HG02938 (cell line): ENCODE results near the gene FKBP5.

Experiments
- ATAC-seq: cut with Tn5 transposase; IDR thresholded peaks from one replicate; pipeline ENCODE4 v1.9.1; 2021; ENCODE audit warnings: mild to moderate bottlenecking, moderate library complexity; ENCODE audit not compliant: unreplicated experiment

Gene FKBP5

DNA sequence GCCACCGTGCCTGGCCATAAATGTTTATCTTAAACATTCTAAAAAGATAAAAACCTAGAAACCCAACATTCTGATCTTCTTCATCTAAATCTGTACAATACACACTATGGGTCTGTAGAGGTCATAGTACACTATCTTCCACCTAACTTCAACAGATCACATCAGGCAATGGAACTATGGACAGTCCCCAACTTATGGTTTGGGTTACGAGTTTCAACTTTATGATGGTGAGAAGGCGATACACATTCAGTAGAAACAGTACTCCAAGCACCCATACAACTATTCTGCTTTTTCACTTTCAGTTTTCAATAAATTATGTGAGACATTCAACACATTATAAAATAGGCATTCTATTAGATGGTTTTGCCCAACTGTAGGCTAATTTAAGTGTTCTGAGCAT is 23.1 kb downstream of the FKBP5 start:
- ATAC-seq, result no peak

DNA sequence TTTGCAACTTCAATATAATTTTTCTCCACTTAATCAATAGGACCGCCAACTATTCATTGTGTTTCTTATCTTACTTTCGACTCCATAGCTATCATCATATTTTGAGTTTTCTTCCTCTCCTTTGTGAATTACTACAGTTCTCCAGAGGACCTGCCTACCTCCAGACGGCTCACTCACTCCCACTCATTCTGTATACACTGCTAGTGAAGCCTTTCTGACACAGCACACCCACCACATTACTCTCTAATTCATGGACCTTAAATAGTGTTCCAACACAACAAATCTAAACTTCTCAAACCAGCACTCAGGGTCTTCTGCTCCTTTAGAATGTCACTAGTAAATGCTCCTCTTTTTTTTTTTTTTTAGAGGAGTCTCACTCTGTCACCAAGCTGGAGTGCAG is 23.8 kb downstream of the FKBP5 start:
- no peak for ATAC-seq

DNA sequence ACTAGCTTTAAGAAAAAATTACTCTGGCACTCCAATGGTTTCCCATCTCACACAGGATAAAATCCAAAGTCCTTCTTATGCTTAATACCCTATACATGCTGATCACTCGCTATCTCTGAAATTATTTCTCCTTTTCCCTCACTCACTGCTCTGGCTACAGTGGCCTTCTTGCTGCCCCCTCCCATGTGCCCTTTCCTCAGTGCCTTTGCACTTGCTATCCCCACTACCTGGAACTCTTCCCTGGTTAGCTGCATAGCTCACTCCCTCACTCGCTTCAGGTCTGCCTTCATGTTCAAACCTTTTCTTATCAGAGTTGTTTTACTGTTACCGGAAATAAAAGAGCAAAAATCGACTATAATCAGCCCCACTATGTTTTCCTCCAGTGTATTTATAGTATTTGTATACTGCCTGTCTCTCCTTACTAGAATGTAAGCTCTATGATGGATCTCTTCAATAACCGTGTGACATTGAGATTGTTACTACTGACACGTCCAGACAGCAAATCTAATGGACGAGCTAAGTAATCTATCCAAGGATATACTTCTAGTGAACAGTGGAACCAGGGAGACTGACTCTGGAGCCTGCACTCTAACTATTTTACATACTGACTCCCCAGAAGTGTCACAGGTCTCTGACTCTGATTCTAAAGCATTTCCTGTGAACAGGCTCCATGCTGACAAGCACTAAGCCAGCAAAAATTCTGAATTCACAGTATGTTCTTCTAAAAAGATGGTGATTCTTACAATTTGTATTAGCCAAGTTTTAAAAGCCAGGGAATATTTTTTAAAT is 25.1 kb downstream of the FKBP5 start:
- ATAC-seq, result no peak

DNA sequence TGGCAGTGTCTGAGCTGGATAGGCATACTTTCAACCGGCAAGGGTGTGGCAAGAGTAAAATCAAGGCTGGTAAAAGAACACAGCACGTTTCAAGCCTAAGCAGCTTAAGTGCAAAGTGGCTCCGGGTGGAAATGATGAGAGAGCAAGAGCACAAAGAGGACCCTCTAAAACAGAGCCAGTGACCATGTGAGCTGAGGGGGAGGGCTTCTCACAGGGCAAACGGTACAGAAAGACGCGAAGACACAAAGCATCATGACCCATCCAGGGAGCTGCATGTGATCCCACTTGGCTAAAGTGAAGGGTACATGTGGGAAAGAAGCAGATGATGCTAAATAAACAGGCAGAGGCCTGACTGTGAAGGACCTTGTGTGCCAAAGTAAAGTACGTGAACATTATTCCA is 25.7 kb downstream of the FKBP5 start:
- ATAC-seq, result no peak

DNA sequence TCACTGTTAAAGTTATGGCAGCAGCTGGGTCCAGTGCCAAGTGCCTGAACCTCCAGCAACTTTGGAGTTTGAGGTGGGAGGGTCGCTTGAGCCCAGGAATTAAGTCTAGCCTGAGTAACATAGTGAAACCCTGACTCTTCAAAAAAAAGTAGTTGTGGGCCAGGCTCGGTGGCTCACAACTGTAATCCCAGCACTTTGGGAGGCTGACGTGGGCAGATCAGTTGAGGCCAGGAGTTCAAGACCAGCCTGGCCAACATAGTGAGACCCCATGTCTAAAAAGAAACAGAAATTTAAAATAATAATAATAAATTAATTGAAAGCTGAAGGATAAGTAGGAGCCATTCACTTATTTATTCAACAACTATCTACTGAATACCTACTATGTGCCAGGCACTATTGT is 33.8 kb downstream of the FKBP5 start:
- no peak for ATAC-seq

DNA sequence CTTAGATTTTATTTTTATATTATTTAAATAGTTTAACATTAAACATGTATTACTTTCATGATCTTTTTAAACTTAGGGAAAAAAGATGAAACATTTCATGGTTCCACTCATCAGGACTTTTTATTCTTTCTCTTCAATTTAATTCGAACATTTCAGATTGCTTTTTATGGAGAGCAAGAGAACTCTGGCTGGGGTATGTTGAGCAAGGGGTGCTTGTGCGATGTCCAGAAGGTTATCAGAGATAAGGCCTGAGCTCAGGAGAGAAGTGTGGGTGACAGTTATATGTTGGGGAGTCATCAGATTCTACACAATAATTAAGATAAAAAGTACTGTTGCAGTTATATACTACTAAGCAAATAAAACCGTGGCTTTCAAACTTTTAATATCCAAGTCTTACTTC is 37.5 kb downstream of the FKBP5 start:
- no peak for ATAC-seq

DNA sequence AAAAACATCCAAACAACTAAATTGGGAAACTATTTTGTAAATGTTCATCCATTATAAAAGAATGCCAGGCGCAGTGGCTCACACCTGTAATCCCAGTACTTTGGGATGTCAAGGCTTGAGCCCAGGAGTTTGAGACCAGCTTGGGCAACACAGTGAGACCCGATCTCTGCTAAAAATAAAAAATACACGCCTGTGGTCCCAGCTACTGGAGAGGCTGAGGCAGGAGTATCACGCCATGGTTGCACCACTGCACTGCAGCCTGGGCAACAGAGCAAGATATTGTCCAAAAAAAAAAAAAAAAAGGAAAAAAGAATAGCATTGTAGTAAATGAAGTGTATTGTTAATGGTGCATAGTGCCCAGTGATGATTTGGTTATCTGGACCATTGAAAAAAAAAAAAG is 38.7 kb downstream of the FKBP5 start:
- ATAC-seq, result no peak

DNA sequence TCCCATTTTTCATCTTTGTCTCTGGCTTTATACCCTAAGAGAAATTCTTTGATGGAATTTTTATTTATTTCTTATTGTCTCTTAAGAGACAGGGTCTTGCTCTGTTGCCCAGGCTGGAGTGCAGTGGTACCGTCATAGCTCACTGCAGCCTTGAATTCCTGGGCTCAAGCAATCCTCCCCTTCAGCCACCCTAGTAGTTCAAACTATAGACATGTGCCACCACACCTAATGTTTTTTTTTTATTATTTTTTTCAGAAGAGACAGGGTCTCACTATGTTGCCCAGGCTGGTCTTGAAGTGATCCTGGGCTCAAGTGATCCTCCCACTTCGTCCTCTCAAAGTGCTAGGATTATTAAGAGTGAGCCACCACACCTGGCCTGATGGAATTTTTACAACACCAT is 40.5 kb downstream of the FKBP5 start:
- no peak for ATAC-seq

DNA sequence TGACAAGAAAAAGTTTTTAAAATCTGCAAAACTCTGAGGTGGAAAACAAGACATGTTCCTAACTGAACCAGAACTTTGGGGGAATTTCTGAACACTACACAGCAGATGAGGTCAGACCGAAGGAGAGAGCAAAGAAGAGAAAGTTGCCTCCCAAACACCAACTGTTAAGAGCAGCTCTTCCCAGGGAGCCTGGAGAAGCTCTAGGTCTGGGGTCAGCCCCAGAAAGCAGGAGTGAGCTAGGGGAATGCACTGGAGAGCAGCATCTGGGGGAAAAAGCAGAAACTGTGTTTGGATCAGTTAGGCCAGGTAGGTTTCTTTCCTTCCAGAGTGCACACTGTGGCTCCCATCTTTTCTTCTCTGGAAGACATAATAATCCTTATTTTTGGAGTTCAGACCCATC is 41.3 kb downstream of the FKBP5 start:
- ATAC-seq, result no peak

DNA sequence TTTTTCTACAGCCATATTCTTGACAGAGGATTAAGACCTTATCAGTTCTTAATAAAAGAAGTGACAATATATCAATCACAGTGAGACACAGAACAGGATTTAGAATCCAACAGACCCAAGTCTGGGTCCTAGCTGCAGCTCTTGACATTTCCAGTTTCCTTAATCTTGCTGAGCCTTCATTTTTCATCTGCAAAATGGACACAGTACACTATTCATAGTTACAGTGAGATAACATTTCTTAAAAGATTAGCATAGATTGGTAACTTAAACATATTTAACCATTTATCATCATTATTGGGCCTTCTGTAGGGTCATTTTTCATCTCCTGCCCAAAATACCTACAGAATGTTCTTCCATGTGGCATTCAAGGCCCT is 45.6 kb downstream of the FKBP5 start:
- no peak for ATAC-seq

DNA sequence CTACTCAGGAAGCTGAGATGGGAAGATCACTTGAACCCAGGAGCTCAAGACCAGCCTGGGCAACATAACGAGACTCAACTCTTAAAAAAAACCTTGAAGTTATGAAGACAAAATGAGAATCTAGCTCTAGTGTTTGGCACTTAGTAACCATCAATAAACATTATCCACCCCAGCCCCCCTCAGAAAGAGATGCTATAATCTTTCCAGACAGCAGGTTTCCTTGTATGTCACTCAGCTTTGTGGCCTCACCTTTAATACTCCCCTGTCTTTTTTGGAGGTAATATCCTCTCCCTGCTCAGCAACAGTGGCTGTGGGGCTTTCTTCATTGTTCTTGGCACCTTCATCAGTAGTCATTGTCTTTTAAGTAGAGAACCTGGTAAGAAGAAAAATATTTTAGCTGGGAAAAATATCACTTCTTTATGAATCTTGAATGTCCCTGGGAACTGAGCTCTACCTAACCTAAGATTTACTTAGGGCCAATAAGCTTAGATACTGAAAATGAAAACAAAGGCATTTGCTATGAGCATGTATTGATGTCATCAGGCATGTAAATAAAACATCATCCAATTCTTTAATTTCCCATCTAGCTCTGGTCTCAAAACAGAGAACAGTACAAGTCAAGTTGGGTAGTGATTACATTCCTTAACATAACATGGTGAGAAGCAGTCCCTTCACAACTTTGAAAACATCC is 46.1 kb downstream of the FKBP5 start:
- ATAC-seq, result no peak

DNA sequence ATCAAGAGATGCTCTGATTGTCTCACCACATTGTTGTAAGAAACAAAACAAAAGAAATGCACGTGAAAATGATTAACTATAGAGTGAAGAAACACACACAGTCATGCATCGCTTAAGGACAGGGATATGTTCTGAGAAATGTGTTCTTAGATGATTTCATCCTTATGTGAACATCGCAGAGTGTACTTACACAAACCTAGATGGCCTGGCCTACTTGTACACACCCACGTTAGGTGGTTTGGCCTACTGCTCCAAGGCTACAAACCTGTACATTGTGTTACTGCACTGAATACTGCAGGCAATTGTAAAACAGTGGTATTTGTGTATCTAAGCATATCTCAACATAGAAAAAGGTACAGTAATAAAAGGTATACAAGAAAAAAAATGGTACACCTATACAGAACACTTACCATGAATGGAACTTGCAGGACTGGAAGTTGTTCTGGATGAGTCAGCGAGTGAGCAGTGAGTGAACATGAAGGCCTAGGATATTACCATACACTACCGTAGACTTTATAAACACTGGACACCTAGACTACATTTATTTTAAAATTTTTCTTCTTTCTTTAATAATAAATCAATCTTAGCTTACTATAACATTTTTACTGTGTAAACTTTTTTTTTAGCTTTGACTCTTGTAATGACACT is 48.6 kb downstream of the FKBP5 start:
- no peak for ATAC-seq

DNA sequence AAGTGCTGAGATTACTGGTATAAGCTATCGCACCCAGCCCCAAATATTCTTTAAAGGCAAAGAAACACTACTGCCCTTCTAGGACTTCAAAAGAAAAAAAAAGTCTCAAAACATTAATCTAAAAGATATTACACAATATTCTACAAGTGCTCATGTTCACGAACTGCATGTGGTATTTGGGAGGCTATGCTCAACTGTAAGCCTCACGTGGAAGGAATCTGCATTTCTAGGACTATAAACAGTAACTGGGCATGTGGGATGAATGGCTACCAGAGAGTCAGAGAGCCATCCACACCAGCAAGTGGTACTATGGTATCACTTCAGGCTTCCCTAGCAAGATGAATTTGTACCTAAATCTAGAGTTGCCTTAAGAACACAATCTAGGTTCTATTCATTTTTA is 50.0 kb downstream of the FKBP5 start:
- no peak for ATAC-seq

DNA sequence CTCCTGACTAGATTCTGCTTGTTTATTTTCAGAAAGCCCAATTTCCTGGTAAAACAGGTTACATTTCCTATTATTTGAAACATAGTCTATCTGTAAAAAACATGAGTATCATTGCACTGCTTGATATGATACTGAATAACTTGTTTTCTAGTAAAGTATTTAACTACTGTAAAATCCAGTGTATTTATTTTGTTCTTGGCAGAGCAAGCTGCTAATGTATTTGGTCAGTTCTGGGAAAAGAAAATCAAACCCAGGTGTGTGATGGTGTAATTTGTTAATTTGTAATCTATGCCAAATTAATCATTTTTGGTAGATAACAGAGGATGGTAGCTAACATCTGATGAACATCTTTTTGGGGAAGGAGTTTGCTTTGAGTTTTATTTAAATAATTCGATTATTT is 50.8 kb downstream of the FKBP5 start:
- no peak for ATAC-seq

DNA sequence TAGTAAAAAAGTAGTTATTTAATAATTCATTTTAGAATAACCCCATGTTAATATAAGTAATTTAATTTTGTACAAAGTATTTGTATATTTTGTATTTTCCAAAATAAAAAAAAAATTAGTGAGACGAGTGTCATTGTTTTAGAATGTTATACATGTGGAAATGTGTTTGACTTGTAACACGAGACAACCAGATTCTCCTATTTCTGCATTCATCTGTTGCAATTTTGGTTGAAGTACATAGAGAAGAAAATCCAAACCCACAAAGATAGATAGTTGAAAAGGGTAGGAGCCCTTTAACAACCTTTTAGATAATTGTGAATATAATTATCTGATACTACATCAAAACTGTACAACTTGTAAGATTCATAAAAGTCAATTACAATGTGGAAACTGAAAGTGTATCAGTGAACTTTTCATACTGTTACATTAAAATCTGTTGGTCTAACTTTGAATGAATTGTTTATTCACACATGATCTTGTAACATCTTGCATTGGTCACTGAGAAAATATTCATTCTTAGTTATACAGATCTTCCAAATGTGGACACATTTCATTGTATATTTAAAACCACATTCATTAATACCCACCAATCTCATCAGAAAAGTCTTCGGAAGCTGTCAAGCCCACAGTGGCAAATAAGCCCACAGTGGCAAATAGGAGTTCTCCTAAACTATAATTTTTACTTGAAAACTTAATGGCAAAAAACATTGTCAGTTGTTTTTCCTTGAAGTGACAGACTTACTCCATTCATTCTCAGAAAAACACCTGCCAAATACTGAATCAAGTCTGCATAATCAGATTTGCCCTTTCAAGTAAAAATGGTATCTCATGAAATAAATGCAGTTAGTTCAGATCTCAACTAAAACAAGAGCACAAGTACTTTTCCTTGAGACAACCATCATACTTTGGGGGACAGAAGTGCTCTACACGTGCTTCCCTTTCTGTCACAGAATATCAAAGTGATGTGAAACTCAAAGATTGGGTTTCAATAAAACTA is 52.8 kb downstream of the FKBP5 start:
- no peak for ATAC-seq

DNA sequence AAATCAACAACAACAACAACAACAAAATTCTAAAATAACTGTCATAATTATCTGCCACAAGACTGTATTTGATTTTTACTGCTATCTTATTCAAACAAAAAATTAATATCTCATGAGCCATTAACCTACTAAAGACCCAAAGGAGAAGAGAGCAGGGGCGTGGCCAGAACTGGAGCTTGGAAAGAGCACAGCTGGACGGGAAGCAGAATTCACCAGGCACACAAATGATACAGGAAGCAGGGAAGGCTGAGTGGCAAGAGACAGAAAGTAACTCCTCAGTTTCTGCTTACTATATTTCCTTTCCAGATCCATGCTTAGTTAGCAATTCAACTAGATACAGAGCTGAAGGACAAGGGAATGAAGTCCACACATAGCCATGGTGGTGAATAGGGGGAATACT is 54.4 kb downstream of the FKBP5 start:
- no peak for ATAC-seq

DNA sequence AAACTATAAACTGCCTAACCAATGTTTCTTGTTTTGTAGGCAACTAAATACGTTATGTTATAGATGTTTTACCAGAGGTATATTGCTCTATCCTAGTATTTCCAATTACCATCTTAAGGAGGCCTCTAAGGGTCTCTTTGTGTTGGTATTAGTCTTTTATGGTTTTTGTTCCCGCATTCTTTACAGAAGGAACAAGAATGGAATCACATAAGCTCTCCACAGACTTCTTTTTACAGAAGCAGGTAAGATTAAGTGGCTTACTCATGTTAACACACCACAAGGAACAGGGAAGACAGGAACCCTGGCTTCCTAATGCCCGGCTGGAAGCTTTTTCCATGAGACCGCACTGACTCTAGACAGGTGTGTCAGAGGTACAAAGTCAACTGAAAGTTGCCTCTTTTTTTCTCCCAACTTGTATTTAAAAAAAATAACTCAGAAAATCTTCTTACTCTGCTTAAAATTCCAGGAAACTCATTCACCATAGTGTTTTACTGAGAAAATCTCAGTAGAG is 55.1 kb downstream of the FKBP5 start:
- no peak for ATAC-seq

DNA sequence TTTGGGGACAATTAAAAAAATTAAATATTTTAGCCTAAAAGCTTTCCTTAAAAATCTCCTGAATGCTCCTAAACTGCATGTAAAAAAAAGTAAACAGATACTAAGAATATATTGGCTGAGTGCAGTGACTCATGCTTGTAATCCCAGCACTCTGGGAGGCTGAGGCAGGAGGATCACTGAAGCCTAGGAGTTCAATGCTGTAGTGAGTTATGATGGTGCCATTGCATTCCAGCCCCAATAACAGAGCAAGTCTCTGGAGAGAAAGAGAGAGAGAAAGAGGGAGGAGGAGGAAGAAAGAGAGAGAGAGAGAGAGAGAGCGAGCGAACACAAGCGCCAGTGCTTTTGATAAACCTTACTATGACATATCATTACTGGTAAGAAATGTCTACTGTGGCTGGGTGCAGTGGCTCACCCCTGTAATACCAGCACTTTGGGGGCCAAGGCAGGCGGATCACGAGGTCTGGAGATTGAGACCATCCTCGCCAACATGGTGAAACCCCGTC is 58.8 kb downstream of the FKBP5 start:
- ATAC-seq, result no peak

DNA sequence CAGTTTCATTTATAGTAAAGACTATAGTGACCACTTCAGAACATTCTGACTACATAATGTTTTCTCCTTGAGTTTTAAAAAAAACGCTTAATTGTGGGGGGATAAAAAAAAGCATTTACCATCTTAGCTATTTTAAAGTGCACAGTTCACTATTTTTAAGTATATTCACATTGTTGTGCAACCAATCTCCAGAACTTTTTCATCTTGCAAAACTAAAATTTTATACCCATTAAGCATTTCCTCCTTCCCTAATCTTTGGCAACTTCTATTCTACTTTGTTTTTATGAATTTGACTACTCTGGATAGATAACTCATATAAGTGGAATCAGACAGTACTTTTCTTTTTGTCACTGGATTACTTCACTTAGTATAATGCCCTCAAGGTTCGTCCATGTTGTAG is 62.3 kb downstream of the FKBP5 start:
- ATAC-seq, result no peak

DNA sequence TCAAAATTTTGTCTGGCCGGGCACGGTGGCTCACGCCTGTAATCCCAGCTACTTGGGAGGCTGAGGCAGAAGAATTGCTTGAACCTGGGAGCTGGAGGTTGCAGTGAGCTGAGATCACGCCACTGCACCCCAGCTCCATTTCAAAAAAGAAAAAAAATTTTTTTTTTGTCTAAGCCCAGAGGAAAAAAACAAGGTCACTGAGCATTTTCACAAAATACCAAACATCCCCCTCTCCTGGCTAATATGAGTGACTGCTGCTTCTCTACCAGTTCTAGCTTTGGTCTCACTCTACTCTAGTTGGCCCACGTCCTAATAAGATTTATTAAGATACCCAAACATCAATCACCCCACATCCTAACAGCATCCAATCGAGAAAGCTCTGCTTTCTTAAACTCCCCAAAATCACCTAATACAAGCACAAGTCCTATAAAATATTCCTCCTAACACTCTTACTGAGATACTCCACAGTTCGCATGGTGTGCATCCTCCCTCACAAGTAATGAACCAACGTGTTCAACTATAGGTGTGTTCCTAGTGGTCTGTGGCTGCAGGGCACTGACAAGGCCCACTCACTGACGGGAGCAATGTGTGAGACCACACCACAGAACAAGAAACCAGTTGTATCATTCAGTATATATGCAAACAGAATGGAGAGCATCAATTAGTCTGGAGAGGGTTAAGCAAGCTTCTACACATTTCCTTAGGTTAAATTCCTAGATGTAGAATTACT is 64.2 kb downstream of the FKBP5 start:
- ATAC-seq, result no peak
